Measurements from ENCODE around the gene NSG1. TPM values are rescaled to one million over a fixed set of nuclear protein-coding genes. Genes with fewer than 3 reads are reported as not detected.
A peak's percentile ranks its signal among the peaks of the same experiment; 100 is the strongest.

Gene NSG1
- total RNA-seq, 1 donor from 2014 or later, result not detected

- ChIA-PET POLR2A (no interaction called here), CTCF (no interaction called here)
- no peak for ATAC-seq (ENCODE audit: low read depth)
- H3K27ac Mint-ChIP-seq, result no peak overlapping the region
- H3K4me3 Mint-ChIP-seq, result peak overlapping the region; percentile 49
- DNase-seq, result no peak
- peaks cover 37% of the 10 kb centered on the region for H3K27me3 Mint-ChIP-seq
- TF ChIP-seq, protein P1, sequence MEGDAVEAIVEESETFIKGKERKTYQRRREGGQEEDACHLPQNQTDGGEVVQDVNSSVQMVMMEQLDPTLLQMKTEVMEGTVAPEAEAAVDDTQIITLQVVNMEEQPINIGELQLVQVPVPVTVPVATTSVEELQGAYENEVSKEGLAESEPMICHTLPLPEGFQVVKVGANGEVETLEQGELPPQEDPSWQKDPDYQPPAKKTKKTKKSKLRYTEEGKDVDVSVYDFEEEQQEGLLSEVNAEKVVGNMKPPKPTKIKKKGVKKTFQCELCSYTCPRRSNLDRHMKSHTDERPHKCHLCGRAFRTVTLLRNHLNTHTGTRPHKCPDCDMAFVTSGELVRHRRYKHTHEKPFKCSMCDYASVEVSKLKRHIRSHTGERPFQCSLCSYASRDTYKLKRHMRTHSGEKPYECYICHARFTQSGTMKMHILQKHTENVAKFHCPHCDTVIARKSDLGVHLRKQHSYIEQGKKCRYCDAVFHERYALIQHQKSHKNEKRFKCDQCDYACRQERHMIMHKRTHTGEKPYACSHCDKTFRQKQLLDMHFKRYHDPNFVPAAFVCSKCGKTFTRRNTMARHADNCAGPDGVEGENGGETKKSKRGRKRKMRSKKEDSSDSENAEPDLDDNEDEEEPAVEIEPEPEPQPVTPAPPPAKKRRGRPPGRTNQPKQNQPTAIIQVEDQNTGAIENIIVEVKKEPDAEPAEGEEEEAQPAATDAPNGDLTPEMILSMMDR (IDR thresholded peaks at IDR 0.05), result no peak
- intact Hi-C loops (cut with micrococcal nuclease), result no loop called here
- no peaks in the 10 kb centered on the region for H3K36me3 Mint-ChIP-seq (ENCODE audit: low read depth)
- no peaks in the 10 kb centered on the region for H3K9me3 Mint-ChIP-seq
- peaks cover 14% of the 10 kb centered on the region for H3K4me1 Mint-ChIP-seq
These were observed 1.1 kb upstream of the NSG1 start for GRCh38 chr4:4385729-4386295.

GRCh38 chr4:4386296-4386735 lies 586 bp upstream of the NSG1 start:
- ATAC-seq (ENCODE audit: low read depth) (no peak), DNase-seq (no peak)
- intact Hi-C loops (cut with micrococcal nuclease), result no loop called here
- H3K27ac Mint-ChIP-seq, result no peak overlapping the region
- peaks cover 14% of the 10 kb centered on the region for H3K4me1 Mint-ChIP-seq
- H3K36me3 Mint-ChIP-seq (ENCODE audit: low read depth), result no peaks in the 10 kb centered on the region
- POLR2A ChIA-PET, result no interaction called here
- H3K9me3 Mint-ChIP-seq, result no peaks in the 10 kb centered on the region
- H3K4me3 Mint-ChIP-seq, result peak overlapping the region; percentile 49
- peaks cover 38% of the 10 kb centered on the region for H3K27me3 Mint-ChIP-seq
- CTCF ChIA-PET, result no interaction called here
- TF ChIP-seq, protein P1 (IDR thresholded peaks at IDR 0.05), result no peak

DNA sequence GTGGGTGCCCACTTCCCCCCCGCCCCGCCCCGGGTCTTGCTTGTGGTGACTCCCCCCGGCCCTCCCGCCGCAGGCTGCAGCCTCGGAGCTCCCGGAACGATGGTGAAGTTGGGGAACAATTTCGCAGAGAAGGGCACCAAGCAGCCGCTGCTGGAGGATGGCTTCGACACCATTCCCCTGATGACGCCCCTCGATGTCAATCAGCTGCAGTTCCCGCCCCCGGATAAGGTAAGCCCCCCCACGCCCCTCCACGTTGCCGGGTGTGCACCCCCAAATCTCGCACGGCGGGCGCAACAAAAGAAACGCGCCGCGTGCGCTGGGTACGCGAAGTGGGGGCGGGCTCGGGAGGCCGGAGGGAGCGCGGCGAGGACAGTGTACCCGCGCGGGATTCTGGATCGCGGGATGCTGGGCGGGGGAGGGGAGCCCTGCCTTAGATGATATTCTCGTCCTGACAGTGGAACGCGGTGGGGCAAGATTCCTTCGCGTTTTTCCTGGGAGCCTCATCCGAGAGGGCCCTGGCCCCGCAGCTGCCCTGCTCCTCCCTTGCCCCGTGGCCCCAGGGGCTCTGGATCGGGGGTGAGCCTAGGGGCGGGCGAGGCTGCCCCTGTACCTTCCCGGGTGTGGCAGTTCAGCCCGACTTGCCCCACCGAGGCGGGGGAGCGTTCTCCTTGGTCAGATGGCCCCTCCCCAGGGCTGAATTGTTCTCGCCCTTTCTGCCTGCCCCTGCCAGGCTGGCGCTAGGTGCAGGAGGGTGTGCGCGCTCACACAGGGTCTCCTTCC lies 819 bp downstream of the NSG1 start:
- CTCF ChIA-PET, result no interaction called here
- Mint-ChIP-seq H3K36me3 (ENCODE audit: low read depth) (no peaks in the 10 kb centered on the region), H3K4me1 (peaks cover 14% of the 10 kb centered on the region), H3K9me3 (no peaks in the 10 kb centered on the region), H3K27me3 (peaks cover 33% of the 10 kb centered on the region), H3K4me3 (peak overlapping the region; percentile 44), H3K27ac (no peak overlapping the region)
- no peak for ATAC-seq (ENCODE audit: low read depth)
- DNase-seq, result no peak
- intact Hi-C loops (cut with micrococcal nuclease), result no loop called here
- POLR2A ChIA-PET, result no interaction called here
- TF ChIP-seq, protein P1 (IDR thresholded peaks at IDR 0.05), result no peak

DNA sequence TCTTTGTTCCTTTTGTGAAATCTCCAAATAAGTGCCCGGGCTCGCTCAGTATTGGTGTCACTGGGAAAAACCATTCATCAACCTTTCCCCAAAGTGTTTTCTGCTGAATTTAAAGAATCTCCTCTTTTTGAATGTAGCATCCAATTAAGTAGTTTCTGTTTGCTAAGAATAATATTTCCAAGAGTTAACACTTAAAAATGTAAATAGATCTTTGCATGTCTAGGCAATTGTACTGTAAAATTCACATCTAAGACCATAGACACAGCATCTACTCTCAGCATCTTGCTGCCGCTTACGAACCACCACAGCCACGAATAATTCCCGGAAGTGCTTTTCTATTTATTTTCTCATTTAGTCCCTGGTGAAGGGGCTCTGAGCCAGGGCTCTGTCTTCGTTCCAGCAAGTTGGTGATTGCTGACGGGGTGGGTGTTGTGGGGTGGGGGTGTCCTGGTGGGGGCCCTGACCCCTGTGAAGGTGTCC lies 1.4 kb downstream of the NSG1 start:
- Mint-ChIP-seq H3K27me3 (peaks cover 28% of the 10 kb centered on the region), H3K4me3 (peak overlapping the region; percentile 44), H3K36me3 (ENCODE audit: low read depth) (no peaks in the 10 kb centered on the region), H3K9me3 (no peaks in the 10 kb centered on the region), H3K27ac (no peak overlapping the region), H3K4me1 (peaks cover 14% of the 10 kb centered on the region)
- CTCF ChIA-PET, result no interaction called here
- TF ChIP-seq, protein P1 (IDR thresholded peaks at IDR 0.05), result no peak
- DNase-seq (no peak), ATAC-seq (ENCODE audit: low read depth) (no peak)
- POLR2A ChIA-PET, result no interaction called here
- intact Hi-C loops (cut with micrococcal nuclease), result no loop called here

- H3K27ac Mint-ChIP-seq, result no peak overlapping the region
- peaks cover 14% of the 10 kb centered on the region for H3K4me1 Mint-ChIP-seq
- peaks cover 29% of the 10 kb centered on the region for H3K27me3 Mint-ChIP-seq
- CTCF ChIA-PET, result no interaction called here
- ATAC-seq (ENCODE audit: low read depth) (no peak), DNase-seq (no peak)
- H3K36me3 Mint-ChIP-seq (ENCODE audit: low read depth), result no peaks in the 10 kb centered on the region
- no peaks in the 10 kb centered on the region for H3K9me3 Mint-ChIP-seq
- H3K4me3 Mint-ChIP-seq, result no peak overlapping the region
- TF ChIP-seq, protein P1 (IDR thresholded peaks at IDR 0.05), result no peak
- intact Hi-C loops (cut with micrococcal nuclease), result no loop called here
- POLR2A ChIA-PET, result no interaction called here
These were observed 2.1 kb downstream of the NSG1 start for GRCh38 chr4:4388836-4389575.
